ENCODE measurements around the gene OR2T10. TPM values are rescaled to one million over a fixed set of nuclear protein-coding genes. Genes with fewer than 3 reads are reported as not detected.
"Not testable (repeated sequence)": the region's sequence is repeated elsewhere in the genome, so short reads cannot be mapped to it uniquely, and the experiment has no call there.

The OR2T10 gene
- total RNA-seq (2021; ENCODE audit: unreplicated experiment) (not detected), Bru-seq, nascent RNA (not detected), BruChase-seq, experiment 1, labeled RNA remaining after a 2-hour chase (not detected), BruChase-seq, experiment 2, labeled RNA remaining after a 6-hour chase (not detected)
- polyA plus RNA-seq (2012; ENCODE audit: insufficient read length): not detected
- long read RNA-seq: 0 reads

GRCh38 chr1:248597589-248597988, at the start of gene OR2T10:
TSS of gene OR2T10 (minus strand) at chr1:248597700. CDS start at chr1:248593768, 3,932 bp downstream.
- ChIA-PET POLR2A (no interaction called here), CTCF (no interaction called here)
- intact Hi-C loops (cut with micrococcal nuclease; ENCODE audit: unreplicated experiment) (no loop called here), in situ Hi-C loops (cut with HindIII; ENCODE audit: low pct_unique_long_range_greater_than_20kb, low sequenced_read_pairs) (no loop called here)
- TF ChIP-seq POLR2AphosphoS5 (IDR thresholded peaks at IDR 0.05; ENCODE audit: low read depth, low read length) (no peak), SIN3A (IDR thresholded peaks at IDR 0.05; ENCODE audit: borderline replicate concordance, insufficient read depth, low read depth, low read length) (no peak), TCF7L2 (IDR thresholded peaks at IDR 0.05; ENCODE audit: low read depth, low read length) (no peak), CTCF (IDR thresholded peaks at IDR 0.05) (no peak)
- no peak for ATAC-seq
- H3K36me3 ChIP-seq (ENCODE audit: control insufficient read depth, insufficient read depth, low read length): no peaks in the 10 kb centered on the region
- no peaks in the 10 kb centered on the region for H3K27me3 ChIP-seq (ENCODE audit: control insufficient read depth, insufficient read depth, low read length)
- H3K27ac ChIP-seq (ENCODE audit: low read length): no peak within 1 kb of the TSS
- DNase-seq (ENCODE audit: low read depth, low spot score): no peak
- H3K9me3 ChIP-seq (ENCODE audit: control insufficient read depth, insufficient read depth, low read depth, low read length): no peaks in the 10 kb centered on the region
- no TSS peak for BruUV-seq (replicated peaks)
- H3K4me1 ChIP-seq (ENCODE audit: control insufficient read depth, insufficient read depth, low read length): no peaks in the 10 kb centered on the region
- H3K4me3 ChIP-seq (ENCODE audit: low read depth in 2 of 2, low read length in 2 of 2): no peak within 1 kb of the TSS

- BruUV-seq (replicated peaks); H3K36me3 ChIP-seq (ENCODE audit: control insufficient read depth, insufficient read depth, low read length); ATAC-seq; H3K27ac ChIP-seq (ENCODE audit: low read length); H3K4me1 ChIP-seq (ENCODE audit: control insufficient read depth, insufficient read depth, low read length); POLR2A ChIA-PET; CTCF ChIA-PET; H3K4me3 ChIP-seq (ENCODE audit: low read depth in 2 of 2, low read length in 2 of 2); DNase-seq (ENCODE audit: low read depth, low spot score); intact Hi-C loops (cut with micrococcal nuclease; ENCODE audit: unreplicated experiment); H3K9me3 ChIP-seq (ENCODE audit: control insufficient read depth, insufficient read depth, low read depth, low read length); H3K27me3 ChIP-seq (ENCODE audit: control insufficient read depth, insufficient read depth, low read length); in situ Hi-C loops (cut with HindIII; ENCODE audit: low pct_unique_long_range_greater_than_20kb, low sequenced_read_pairs): not testable (repeated sequence)
These were observed 47.7 kb upstream of the OR2T10 start, which contains the start of gene OR2T35 for GRCh38 chr1:248645178-248645577. TSS of gene OR2T35 (minus strand) at chr1:248645278. CDS start at chr1:248639258, 6,020 bp downstream.

GRCh38 chr1:248642971-248643651, 45.6 kb upstream of the OR2T10 start:
- H3K36me3 ChIP-seq (ENCODE audit: control insufficient read depth, insufficient read depth, low read length); CTCF ChIA-PET; BruUV-seq (replicated peaks); in situ Hi-C loops (cut with HindIII; ENCODE audit: low pct_unique_long_range_greater_than_20kb, low sequenced_read_pairs); DNase-seq (ENCODE audit: low read depth, low spot score); H3K4me1 ChIP-seq (ENCODE audit: control insufficient read depth, insufficient read depth, low read length); H3K27me3 ChIP-seq (ENCODE audit: control insufficient read depth, insufficient read depth, low read length); H3K27ac ChIP-seq (ENCODE audit: low read length); intact Hi-C loops (cut with micrococcal nuclease; ENCODE audit: unreplicated experiment); H3K4me3 ChIP-seq (ENCODE audit: low read depth in 2 of 2, low read length in 2 of 2); POLR2A ChIA-PET; H3K9me3 ChIP-seq (ENCODE audit: control insufficient read depth, insufficient read depth, low read depth, low read length); ATAC-seq: not testable (repeated sequence)

- H3K27me3 ChIP-seq (ENCODE audit: control insufficient read depth, insufficient read depth, low read length); CTCF ChIA-PET; POLR2A ChIA-PET: not testable (repeated sequence)
These were observed 44.1 kb upstream of the OR2T10 start for GRCh38 chr1:248641583-248641982.

GRCh38 chr1:248640906-248641305, 43.4 kb upstream of the OR2T10 start:
- POLR2A ChIA-PET; H3K27ac ChIP-seq (ENCODE audit: low read length); H3K4me1 ChIP-seq (ENCODE audit: control insufficient read depth, insufficient read depth, low read length); H3K4me3 ChIP-seq (ENCODE audit: low read depth in 2 of 2, low read length in 2 of 2); H3K36me3 ChIP-seq (ENCODE audit: control insufficient read depth, insufficient read depth, low read length); CTCF ChIA-PET; ATAC-seq; in situ Hi-C loops (cut with HindIII; ENCODE audit: low pct_unique_long_range_greater_than_20kb, low sequenced_read_pairs); H3K27me3 ChIP-seq (ENCODE audit: control insufficient read depth, insufficient read depth, low read length); DNase-seq (ENCODE audit: low read depth, low spot score); BruUV-seq (replicated peaks); H3K9me3 ChIP-seq (ENCODE audit: control insufficient read depth, insufficient read depth, low read depth, low read length); intact Hi-C loops (cut with micrococcal nuclease; ENCODE audit: unreplicated experiment): not testable (repeated sequence)

More at GRCh38 chr1:248641583-248641982, 44.1 kb upstream of the OR2T10 start:
- DNase-seq (ENCODE audit: low read depth, low spot score); H3K27ac ChIP-seq (ENCODE audit: low read length); H3K4me1 ChIP-seq (ENCODE audit: control insufficient read depth, insufficient read depth, low read length); intact Hi-C loops (cut with micrococcal nuclease; ENCODE audit: unreplicated experiment); ATAC-seq; BruUV-seq (replicated peaks); in situ Hi-C loops (cut with HindIII; ENCODE audit: low pct_unique_long_range_greater_than_20kb, low sequenced_read_pairs); H3K9me3 ChIP-seq (ENCODE audit: control insufficient read depth, insufficient read depth, low read depth, low read length); H3K36me3 ChIP-seq (ENCODE audit: control insufficient read depth, insufficient read depth, low read length); H3K4me3 ChIP-seq (ENCODE audit: low read depth in 2 of 2, low read length in 2 of 2): not testable (repeated sequence)

GRCh38 chr1:248639652-248640051, 42.2 kb upstream of the OR2T10 start:
- BruUV-seq (replicated peaks); ATAC-seq; DNase-seq (ENCODE audit: low read depth, low spot score); H3K36me3 ChIP-seq (ENCODE audit: control insufficient read depth, insufficient read depth, low read length); H3K27me3 ChIP-seq (ENCODE audit: control insufficient read depth, insufficient read depth, low read length); in situ Hi-C loops (cut with HindIII; ENCODE audit: low pct_unique_long_range_greater_than_20kb, low sequenced_read_pairs); H3K4me3 ChIP-seq (ENCODE audit: low read depth in 2 of 2, low read length in 2 of 2); CTCF ChIA-PET; intact Hi-C loops (cut with micrococcal nuclease; ENCODE audit: unreplicated experiment); H3K27ac ChIP-seq (ENCODE audit: low read length); H3K9me3 ChIP-seq (ENCODE audit: control insufficient read depth, insufficient read depth, low read depth, low read length); H3K4me1 ChIP-seq (ENCODE audit: control insufficient read depth, insufficient read depth, low read length); POLR2A ChIA-PET: not testable (repeated sequence)
